Karpas-422 (cell line): ENCODE measurements around the gene ZNF511. TPM values are rescaled to one million over a fixed set of nuclear protein-coding genes. Genes with fewer than 3 reads are reported as not detected.

Experiments
- DNase-seq: peaks from one replicate; pipeline ENCODE4 v3.0.0-alpha.2; 2015
- H2AFZ ChIP-seq: fragments of 200-600 bp; sonication (generic); 2 replicates; pipeline ENCODE4 v1.6.1; 2014; ENCODE audit warnings: antibody characterized with exemption, low read length, mixed read lengths
- H3K27ac ChIP-seq: fragments of 200-600 bp; sonication (generic); 2 replicates; pipeline ENCODE4 v1.5.1; 2014; ENCODE audit warnings: mild to moderate bottlenecking, low read length, moderate library complexity
- H3K27me3 ChIP-seq: fragments of 200-600 bp; sonication (generic); 2 replicates; pipeline ENCODE4 v1.6.1; 2014; ENCODE audit warnings: low read length, mixed read lengths
- H3K36me3 ChIP-seq: fragments of 200-600 bp; sonication (generic); 2 replicates; pipeline ENCODE4 v1.6.1; 2014; ENCODE audit warnings: low read length, mixed read lengths; ENCODE audit not compliant: insufficient read depth
- H3K4me1 ChIP-seq: fragments of 200-600 bp; sonication (generic); 2 replicates; pipeline ENCODE4 v1.6.1; 2014; ENCODE audit warnings: mild to moderate bottlenecking, low read length, mixed read lengths
- H3K4me2 ChIP-seq: fragments of 200-600 bp; sonication (generic); 2 replicates; pipeline ENCODE4 v1.6.1; 2014; ENCODE audit warnings: low read length, low read depth, mild to moderate bottlenecking; ENCODE audit not compliant: poor library complexity, severe bottlenecking
- H3K4me3 ChIP-seq: fragments of 200-600 bp; sonication (generic); 2 replicates; pipeline ENCODE4 v1.5.1; 2014; ENCODE audit warnings: mild to moderate bottlenecking, antibody characterized with exemption, low read length, mixed read lengths
- H3K79me2 ChIP-seq: fragments of 200-600 bp; sonication (generic); 2 replicates; pipeline ENCODE4 v1.6.1; 2014; ENCODE audit warnings: mild to moderate bottlenecking, low read length, mixed read lengths
- H3K9ac ChIP-seq: fragments of 200-600 bp; sonication (generic); 2 replicates; pipeline ENCODE4 v1.6.0; 2014; ENCODE audit warnings: low read length
- H3K9me2 ChIP-seq: fragments of 200-600 bp; sonication (generic), shearing (Covaris generic); replicated peaks from 2 replicates; pipeline ENCODE4 v1.6.0; 2014; ENCODE audit warnings: mild to moderate bottlenecking, low read length, moderate library complexity; ENCODE audit not compliant: insufficient read depth
- H3K9me3 ChIP-seq: fragments of 300-700, 200-600 bp; sonication (generic); 2 replicates; pipeline ENCODE4 v1.6.1; 2014; ENCODE audit warnings: low read length, mixed read lengths
- H4K20me1 ChIP-seq: fragments of 200-600 bp; sonication (generic); 2 replicates; pipeline ENCODE4 v1.6.1; 2014; ENCODE audit warnings: mild to moderate bottlenecking, antibody characterized with exemption, low read length, low read depth; ENCODE audit not compliant: insufficient read depth
- total RNA-seq: library from RNA; depleted of rRNA; stranded (reverse); fragments of >200 nt; shearing (Covaris generic); gene quantifications from 2 replicates; pipeline ENCODE4 v1.2.3, GENCODE V29; 2014; ENCODE audit warnings: low replicate concordance

Gene ZNF511
- total RNA-seq, 1 experiment from 2014 or later, result 14.0 TPM

DNA sequence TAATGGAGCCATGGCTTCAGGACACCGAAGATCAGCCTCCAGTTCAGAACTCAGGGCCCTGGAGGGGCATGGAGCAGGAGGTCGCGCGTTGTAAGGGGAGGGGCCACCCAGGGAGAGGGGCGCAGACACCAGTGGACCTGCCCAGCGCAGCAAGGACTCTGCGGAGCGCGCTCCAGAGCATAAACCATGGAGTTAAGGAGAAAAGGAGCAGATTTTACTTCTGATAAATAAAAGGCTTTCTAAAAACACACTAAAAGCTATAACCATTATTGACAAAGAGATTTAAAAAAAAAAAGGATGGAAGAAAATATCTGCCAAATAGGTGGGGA is 17.5 kb downstream of the ZNF511 start:
- H3K4me3 ChIP-seq, result no peak overlapping the region
- H3K27ac ChIP-seq, result no peak overlapping the region
- H3K4me2 ChIP-seq, result no peak overlapping the region
- H3K79me2 ChIP-seq, result no peaks in the 10 kb centered on the region
- H3K4me1 ChIP-seq, result peaks cover 26% of the 10 kb centered on the region
- no peak for DNase-seq
- no peaks in the 10 kb centered on the region for H3K27me3 ChIP-seq
- H4K20me1 ChIP-seq, result no peaks in the 10 kb centered on the region; the same call in 1 of the 2 replicates
- H3K9ac ChIP-seq, result no peak overlapping the region
- no peak overlapping the region for H2AFZ ChIP-seq
- H3K9me3 ChIP-seq, result no peaks in the 10 kb centered on the region
- H3K9me2 ChIP-seq, result no peaks in the 10 kb centered on the region
- H3K36me3 ChIP-seq, result no peaks in the 10 kb centered on the region

DNA sequence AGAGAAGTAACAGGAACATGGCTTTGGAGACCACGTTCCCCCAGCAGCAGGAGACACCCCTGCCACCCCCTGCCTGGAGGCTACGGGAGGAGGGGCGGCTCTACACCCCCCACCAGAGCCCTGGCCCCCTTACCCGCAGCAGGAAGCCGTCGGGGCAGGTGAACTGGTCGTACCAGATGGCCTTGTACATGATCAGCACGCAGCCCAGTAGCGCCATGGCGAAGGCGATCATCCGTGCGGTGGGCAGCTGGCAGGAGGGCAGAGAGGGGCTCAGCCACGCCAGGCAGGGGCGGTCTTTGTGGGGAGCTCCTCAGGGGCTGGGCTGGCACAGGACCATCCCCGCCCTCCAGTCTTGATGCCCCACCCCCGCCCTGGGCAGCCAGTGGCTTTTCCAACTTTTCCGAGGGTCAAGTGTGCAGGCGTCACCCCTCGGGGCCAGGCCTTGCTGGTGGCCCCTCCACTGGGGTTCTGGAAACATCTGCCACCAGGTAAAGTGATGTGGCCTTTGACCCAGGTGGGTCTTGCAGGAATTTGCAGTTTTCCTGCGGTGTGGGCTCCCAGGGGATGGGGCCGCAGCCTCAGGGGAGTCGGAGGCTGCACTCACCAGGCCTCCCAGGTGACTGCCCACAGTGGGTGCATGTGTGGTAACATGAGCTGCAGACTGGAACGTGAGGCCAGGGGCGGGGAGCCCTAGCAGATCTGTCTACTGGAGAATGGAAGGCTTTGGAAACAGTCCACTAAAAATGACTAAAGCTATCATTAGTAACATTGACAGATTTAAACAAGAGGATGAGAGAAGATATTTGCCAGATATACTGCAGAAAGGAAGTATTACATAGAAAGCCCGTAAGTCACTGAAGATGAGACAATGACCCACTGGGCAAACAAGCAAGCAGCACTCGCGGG is 18.3 kb downstream of the ZNF511 start:
- no peaks in the 10 kb centered on the region for H3K9me2 ChIP-seq
- DNase-seq, result no peak
- no peak overlapping the region for H3K4me3 ChIP-seq
- no peaks in the 10 kb centered on the region for H3K36me3 ChIP-seq
- no peaks in the 10 kb centered on the region for H3K27me3 ChIP-seq
- peaks cover 26% of the 10 kb centered on the region for H3K4me1 ChIP-seq
- no peak overlapping the region for H2AFZ ChIP-seq
- no peak overlapping the region for H3K4me2 ChIP-seq
- H3K9me3 ChIP-seq, result no peaks in the 10 kb centered on the region
- no peak overlapping the region for H3K9ac ChIP-seq
- no peak overlapping the region for H3K27ac ChIP-seq
- no peaks in the 10 kb centered on the region; the same call in 1 of the 2 replicates for H4K20me1 ChIP-seq
- H3K79me2 ChIP-seq, result no peaks in the 10 kb centered on the region

DNA sequence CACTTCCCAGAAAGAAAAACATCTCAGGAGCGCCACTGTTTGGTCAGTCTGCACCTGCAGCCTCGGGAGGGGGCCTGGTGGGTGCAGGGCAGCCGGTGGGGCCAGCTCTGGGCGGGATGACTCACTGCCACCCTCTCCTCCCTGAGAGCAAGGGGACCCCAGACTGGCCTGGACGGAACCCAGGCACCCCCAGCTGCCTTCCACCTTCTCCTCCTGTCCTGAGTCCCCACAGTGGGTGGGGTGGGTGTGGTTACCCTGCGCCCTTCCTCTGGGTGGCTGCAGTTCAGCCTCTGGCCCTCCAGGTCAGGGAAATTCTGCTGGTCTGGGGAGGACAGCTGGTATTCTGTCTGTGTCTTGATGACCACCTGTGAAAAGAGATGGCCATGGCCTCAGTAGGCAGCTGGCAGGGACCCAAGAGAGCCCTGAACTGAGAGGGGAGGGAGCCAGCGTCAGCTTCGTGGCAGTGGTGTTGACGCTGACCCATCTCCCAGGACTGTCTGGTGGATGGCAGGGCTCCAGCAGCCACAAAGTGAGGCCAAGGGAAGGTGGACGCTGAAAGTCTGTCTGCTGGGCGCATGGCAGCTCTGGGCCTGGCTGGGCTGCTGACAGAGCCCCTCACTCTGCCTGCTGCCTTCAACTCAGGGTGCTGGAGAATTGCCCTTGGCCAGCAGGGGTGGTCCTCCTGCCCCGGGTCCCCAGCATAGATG is 19.1 kb downstream of the ZNF511 start:
- Histone ChIP-seq H2AFZ (no peak overlapping the region), H3K9me2 (no peaks in the 10 kb centered on the region)

DNA sequence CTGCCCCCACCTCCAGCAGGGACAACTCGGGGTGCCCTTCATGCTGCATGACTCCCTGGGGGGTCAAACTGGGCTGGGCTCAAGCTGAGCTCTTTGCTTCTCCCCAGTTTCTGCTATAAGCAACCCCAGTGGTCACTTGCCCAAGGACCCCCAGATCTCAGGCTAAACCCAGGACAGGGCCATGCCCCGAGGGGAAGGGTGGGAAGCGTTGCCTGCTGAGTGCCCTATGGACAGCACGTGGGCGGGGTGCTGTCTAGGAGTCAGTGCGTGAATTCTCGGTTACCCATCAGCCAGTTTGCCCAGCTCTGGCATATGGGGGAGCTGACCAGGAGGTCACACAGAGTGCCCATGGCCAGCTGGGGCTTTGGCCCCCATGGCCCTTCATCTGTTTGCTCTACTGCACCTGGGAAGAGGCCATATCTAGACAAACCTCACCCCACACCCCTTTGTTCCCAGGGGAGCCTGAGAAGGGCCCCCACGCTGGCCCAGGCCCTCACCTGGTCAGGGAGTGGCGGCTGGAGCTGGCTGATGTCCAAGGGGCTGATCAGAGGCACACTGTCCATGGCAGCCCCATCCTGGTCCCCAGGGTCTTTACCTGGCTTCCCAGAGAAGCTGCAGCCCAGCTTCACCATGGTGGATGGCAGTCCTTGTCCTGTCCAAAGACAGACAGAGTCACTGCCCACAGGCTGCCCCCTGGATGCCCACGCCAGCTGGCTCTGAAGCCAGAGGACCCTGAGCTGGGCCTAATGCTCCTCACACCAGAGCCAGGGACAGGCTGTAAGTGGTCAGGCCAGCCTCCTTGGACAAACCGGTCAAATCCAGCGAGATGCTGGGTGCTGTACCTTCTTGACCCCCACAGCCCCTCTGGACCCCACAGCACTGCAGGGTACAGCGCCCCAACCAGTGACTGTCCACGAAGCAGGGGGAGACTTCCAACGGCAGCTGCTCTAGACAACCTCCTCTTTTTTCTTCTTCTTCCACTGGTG is 19.9 kb downstream of the ZNF511 start:
- H3K4me2 ChIP-seq, result no peak overlapping the region
- no peaks in the 10 kb centered on the region for H3K79me2 ChIP-seq
- H3K27ac ChIP-seq, result no peak overlapping the region
- no peaks in the 10 kb centered on the region for H3K9me2 ChIP-seq
- DNase-seq, result no peak
- no peaks in the 10 kb centered on the region; the same call in 1 of the 2 replicates for H4K20me1 ChIP-seq
- no peaks in the 10 kb centered on the region for H3K36me3 ChIP-seq
- no peak overlapping the region for H2AFZ ChIP-seq
- peaks cover 26% of the 10 kb centered on the region for H3K4me1 ChIP-seq
- H3K9me3 ChIP-seq, result no peaks in the 10 kb centered on the region
- H3K27me3 ChIP-seq, result no peaks in the 10 kb centered on the region
- H3K4me3 ChIP-seq, result no peak overlapping the region
- H3K9ac ChIP-seq, result no peak overlapping the region

More for the DNA sequence above, 19.1 kb downstream of the ZNF511 start:
- Histone ChIP-seq H4K20me1 (no peaks in the 10 kb centered on the region; the same call in 1 of the 2 replicates), H3K4me3 (no peak overlapping the region), H3K9me3 (no peaks in the 10 kb centered on the region), H3K4me1 (peaks cover 26% of the 10 kb centered on the region), H3K27ac (no peak overlapping the region), H3K27me3 (no peaks in the 10 kb centered on the region), H3K9ac (no peak overlapping the region), H3K4me2 (no peak overlapping the region), H3K36me3 (no peaks in the 10 kb centered on the region), H3K79me2 (no peaks in the 10 kb centered on the region)
- DNase-seq, result no peak

DNA sequence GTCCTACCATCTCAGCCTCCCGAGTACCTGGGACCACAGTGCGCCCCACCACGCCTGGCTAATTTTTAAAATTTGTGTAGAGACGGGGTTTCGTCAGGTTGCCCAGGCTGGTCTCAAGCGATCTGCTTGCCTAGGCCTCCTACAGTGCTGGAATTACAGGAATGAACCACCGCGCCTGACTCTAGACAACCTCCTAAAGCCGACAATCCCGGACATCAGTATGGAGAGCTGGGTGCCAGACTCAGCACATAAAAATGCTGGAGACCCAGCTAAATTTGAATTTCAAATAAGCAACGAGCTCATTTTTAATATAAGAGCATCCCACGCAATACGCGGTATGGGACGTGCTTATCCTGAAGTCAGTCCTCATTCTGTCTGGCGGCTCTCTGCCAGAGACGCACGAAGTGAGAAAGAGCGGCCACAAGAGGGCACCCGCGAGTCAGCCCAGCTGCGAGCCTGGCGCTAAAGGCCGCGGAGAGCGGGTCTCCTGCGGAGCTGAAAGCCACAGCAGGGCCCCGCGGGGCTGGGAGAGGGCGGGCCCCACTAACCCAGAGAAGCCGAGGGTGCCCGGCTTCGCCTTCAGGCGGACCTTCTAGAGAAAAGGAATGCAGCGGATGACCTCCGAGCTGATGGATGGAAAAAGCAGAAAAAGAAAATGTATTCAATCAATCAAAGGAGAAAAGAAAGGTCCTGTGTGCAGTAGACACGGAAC is 20.9 kb downstream of the ZNF511 start:
- no peaks in the 10 kb centered on the region for H3K36me3 ChIP-seq
- H4K20me1 ChIP-seq, result no peaks in the 10 kb centered on the region; the same call in 1 of the 2 replicates
- H2AFZ ChIP-seq, result no peak overlapping the region
- no peaks in the 10 kb centered on the region for H3K9me3 ChIP-seq
- no peak overlapping the region for H3K27ac ChIP-seq
- H3K4me3 ChIP-seq, result no peak overlapping the region
- H3K27me3 ChIP-seq, result no peaks in the 10 kb centered on the region
- H3K9me2 ChIP-seq, result no peaks in the 10 kb centered on the region
- H3K4me1 ChIP-seq, result peaks cover 26% of the 10 kb centered on the region
- DNase-seq, result peak; percentile 95
- peak overlapping the region; percentile 56 for H3K9ac ChIP-seq
- no peaks in the 10 kb centered on the region for H3K79me2 ChIP-seq
- peak overlapping the region; percentile 59 for H3K4me2 ChIP-seq

DNA sequence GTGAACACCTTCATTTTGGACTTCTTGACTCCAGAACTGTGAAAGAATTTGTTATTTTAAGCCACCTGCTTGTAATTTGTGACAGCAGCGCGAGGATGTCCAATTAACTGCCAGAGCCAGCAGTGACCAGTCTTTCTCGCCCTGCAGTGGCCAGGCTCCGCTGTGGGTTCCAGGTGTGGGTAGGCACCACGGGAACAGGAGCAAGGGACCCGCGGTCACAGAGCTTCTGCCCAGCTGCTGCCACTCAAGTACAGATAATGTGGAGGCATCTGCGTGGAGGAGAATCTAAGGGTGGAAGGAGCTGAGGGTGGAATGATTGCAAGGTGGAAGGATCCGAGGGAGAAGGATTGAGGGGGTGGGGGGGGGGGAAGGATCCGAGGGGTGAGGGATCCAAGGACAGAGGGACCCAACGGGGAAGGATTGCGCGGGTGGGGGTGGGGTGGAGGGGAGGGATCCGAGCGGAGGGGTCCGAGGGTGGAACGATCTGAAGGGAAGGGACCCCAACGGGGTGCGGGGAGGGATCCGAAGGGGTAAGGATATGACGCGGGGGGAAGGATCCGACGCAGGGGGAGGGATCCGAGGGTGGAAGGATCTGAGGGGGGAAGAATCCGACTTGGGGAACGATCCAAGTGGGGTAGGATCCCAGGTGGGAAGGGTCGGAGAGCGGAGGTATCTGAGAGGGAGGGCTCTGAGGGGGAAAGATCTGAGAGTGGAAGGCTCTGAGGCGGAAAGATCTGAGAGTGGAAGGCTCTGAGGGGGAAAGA is 24.4 kb downstream of the ZNF511 start:
- H3K9me2 ChIP-seq, result no peaks in the 10 kb centered on the region
- H3K27ac ChIP-seq, result no peak overlapping the region
- H3K4me3 ChIP-seq, result no peak overlapping the region
- DNase-seq, result no peak
- H3K4me1 ChIP-seq, result peaks cover 7% of the 10 kb centered on the region
- no peaks in the 10 kb centered on the region for H3K27me3 ChIP-seq
- peaks cover 9% of the 10 kb centered on the region; the same call in 1 of the 2 replicates for H3K9me3 ChIP-seq
- no peaks in the 10 kb centered on the region; the same call in 1 of the 2 replicates for H4K20me1 ChIP-seq
- no peak overlapping the region for H2AFZ ChIP-seq
- H3K79me2 ChIP-seq, result no peaks in the 10 kb centered on the region
- no peaks in the 10 kb centered on the region for H3K36me3 ChIP-seq
- no peak overlapping the region for H3K9ac ChIP-seq
- no peak overlapping the region for H3K4me2 ChIP-seq
